Measurements from ENCODE around the gene GLIS2.

Gene GLIS2

GRCh38 chr16:4298761-4299522 is 16.9 kb upstream of the GLIS2 start:
- no peak overlapping the region for H3K4ac ChIP-seq (ENCODE audit: low read depth, low read length)
- H3K56ac ChIP-seq (ENCODE audit: low read length), result peak overlapping the region; percentile 74
- H2BK5ac ChIP-seq (ENCODE audit: low read length), result peak overlapping the region; percentile 77
- H3K79me2 ChIP-seq (ENCODE audit: control insufficient read depth, insufficient read depth, low read length), result no peaks in the 10 kb centered on the region
- no peak overlapping the region for H3K4me2 ChIP-seq (ENCODE audit: low read length)
- peaks cover 7% of the 10 kb centered on the region for H3K4me1 ChIP-seq (ENCODE audit: control insufficient read depth, low read depth, low read length)
- no peak overlapping the region for H2AK5ac ChIP-seq (ENCODE audit: low read length)
- no peak overlapping the region for H2BK15ac ChIP-seq (replicated peaks; ENCODE audit: low read depth)
- H3K79me1 ChIP-seq (ENCODE audit: low read length), result no peaks in the 10 kb centered on the region
- no peaks in the 10 kb centered on the region for H3K27me3 ChIP-seq (ENCODE audit: insufficient read depth, low read length, poor library complexity)
- H3K23ac ChIP-seq (ENCODE audit: low read length), result no peak overlapping the region
- peak; percentile 97 for DNase-seq
- H3K9ac ChIP-seq (ENCODE audit: low read length), result peak overlapping the region; percentile 58
- no CpG with 5 or more reads among the region's 15 CpGs for WGBS (ENCODE audit: extremely low coverage, insufficient coverage, low lambda C conversion rate)
- no peak overlapping the region for H2BK120ac ChIP-seq (ENCODE audit: low read depth, low read length)
- no peak overlapping the region for H4K5ac ChIP-seq (ENCODE audit: low read length)
- no peak overlapping the region for H3K18ac ChIP-seq (ENCODE audit: low read length)
- H3K36me3 ChIP-seq (ENCODE audit: control insufficient read depth, insufficient read depth, low read length), result no peaks in the 10 kb centered on the region
- peak overlapping the region; percentile 87 for H3K27ac ChIP-seq (ENCODE audit: low read depth, low read length)
- no peak overlapping the region for H4K8ac ChIP-seq (ENCODE audit: low read depth, low read length)
- H3K4me3 ChIP-seq (ENCODE audit: low read length), result no peak overlapping the region

GRCh38 chr16:4301177-4301576 is 14.7 kb upstream of the GLIS2 start:
- H2BK15ac ChIP-seq (replicated peaks; ENCODE audit: low read depth), result no peak overlapping the region
- H3K9ac ChIP-seq (ENCODE audit: low read length), result no peak overlapping the region
- H3K27ac ChIP-seq (ENCODE audit: low read depth, low read length), result no peak overlapping the region
- no peaks in the 10 kb centered on the region for H3K27me3 ChIP-seq (ENCODE audit: insufficient read depth, low read length, poor library complexity)
- H3K4me1 ChIP-seq (ENCODE audit: control insufficient read depth, low read depth, low read length), result peaks cover 2% of the 10 kb centered on the region
- no peak overlapping the region for H3K56ac ChIP-seq (ENCODE audit: low read length)
- H2BK5ac ChIP-seq (ENCODE audit: low read length), result no peak overlapping the region
- DNase-seq, result no peak
- H3K4me2 ChIP-seq (ENCODE audit: low read length), result no peak overlapping the region
- no peak overlapping the region for H2BK120ac ChIP-seq (ENCODE audit: low read depth, low read length)
- no peak overlapping the region for H3K23ac ChIP-seq (ENCODE audit: low read length)
- no peak overlapping the region for H3K4me3 ChIP-seq (ENCODE audit: low read length)
- H3K79me2 ChIP-seq (ENCODE audit: control insufficient read depth, insufficient read depth, low read length), result no peaks in the 10 kb centered on the region
- H3K4ac ChIP-seq (ENCODE audit: low read depth, low read length), result no peak overlapping the region
- H3K36me3 ChIP-seq (ENCODE audit: control insufficient read depth, insufficient read depth, low read length), result no peaks in the 10 kb centered on the region
- H4K8ac ChIP-seq (ENCODE audit: low read depth, low read length), result no peak overlapping the region
- no CpG with 5 or more reads among the region's 4 CpGs for WGBS (ENCODE audit: extremely low coverage, insufficient coverage, low lambda C conversion rate)
- H2AK5ac ChIP-seq (ENCODE audit: low read length), result no peak overlapping the region
- no peak overlapping the region for H4K5ac ChIP-seq (ENCODE audit: low read length)
- no peak overlapping the region for H3K18ac ChIP-seq (ENCODE audit: low read length)
- no peaks in the 10 kb centered on the region for H3K79me1 ChIP-seq (ENCODE audit: low read length)

- no peaks in the 10 kb centered on the region for H3K27me3 ChIP-seq (ENCODE audit: insufficient read depth, low read length, poor library complexity)
- H3K36me3 ChIP-seq (ENCODE audit: control insufficient read depth, insufficient read depth, low read length), result no peaks in the 10 kb centered on the region
- peaks cover 4% of the 10 kb centered on the region for H3K79me2 ChIP-seq (ENCODE audit: control insufficient read depth, insufficient read depth, low read length)
- no peak overlapping the region for H4K8ac ChIP-seq (ENCODE audit: low read depth, low read length)
- H3K23ac ChIP-seq (ENCODE audit: low read length), result no peak overlapping the region
- no peak overlapping the region for H3K4me3 ChIP-seq (ENCODE audit: low read length)
- no peak overlapping the region for H4K5ac ChIP-seq (ENCODE audit: low read length)
- no peak overlapping the region for H3K18ac ChIP-seq (ENCODE audit: low read length)
- no peak overlapping the region for H3K4me2 ChIP-seq (ENCODE audit: low read length)
- H3K56ac ChIP-seq (ENCODE audit: low read length), result no peak overlapping the region
- no peak overlapping the region for H3K4ac ChIP-seq (ENCODE audit: low read depth, low read length)
- H3K27ac ChIP-seq (ENCODE audit: low read depth, low read length), result no peak overlapping the region
- H2BK15ac ChIP-seq (replicated peaks; ENCODE audit: low read depth), result no peak overlapping the region
- no CpG with 5 or more reads among the region's 6 CpGs for WGBS (ENCODE audit: extremely low coverage, insufficient coverage, low lambda C conversion rate)
- peaks cover 8% of the 10 kb centered on the region for H3K4me1 ChIP-seq (ENCODE audit: control insufficient read depth, low read depth, low read length)
- no peak for DNase-seq
- H3K9ac ChIP-seq (ENCODE audit: low read length), result no peak overlapping the region
- no peak overlapping the region for H2BK120ac ChIP-seq (ENCODE audit: low read depth, low read length)
- H2AK5ac ChIP-seq (ENCODE audit: low read length), result no peak overlapping the region
- no peak overlapping the region for H2BK5ac ChIP-seq (ENCODE audit: low read length)
- H3K79me1 ChIP-seq (ENCODE audit: low read length), result peaks cover 6% of the 10 kb centered on the region
These were observed 13.9 kb upstream of the GLIS2 start for GRCh38 chr16:4301968-4302367.

- Histone ChIP-seq H3K27me3 (ENCODE audit: insufficient read depth, low read length, poor library complexity) (no peaks in the 10 kb centered on the region), H2BK15ac (replicated peaks; ENCODE audit: low read depth) (no peak overlapping the region), H4K8ac (ENCODE audit: low read depth, low read length) (no peak overlapping the region), H3K4me2 (ENCODE audit: low read length) (no peak overlapping the region), H3K36me3 (ENCODE audit: control insufficient read depth, insufficient read depth, low read length) (no peaks in the 10 kb centered on the region), H2BK5ac (ENCODE audit: low read length) (no peak overlapping the region), H3K4ac (ENCODE audit: low read depth, low read length) (no peak overlapping the region), H3K27ac (ENCODE audit: low read depth, low read length) (no peak overlapping the region), H3K79me1 (ENCODE audit: low read length) (peaks cover 6% of the 10 kb centered on the region), H4K5ac (ENCODE audit: low read length) (no peak overlapping the region), H2AK5ac (ENCODE audit: low read length) (no peak overlapping the region), H3K9ac (ENCODE audit: low read length) (no peak overlapping the region), H2BK120ac (ENCODE audit: low read depth, low read length) (no peak overlapping the region), H3K4me3 (ENCODE audit: low read length) (no peak overlapping the region), H3K18ac (ENCODE audit: low read length) (no peak overlapping the region), H3K23ac (ENCODE audit: low read length) (no peak overlapping the region), H3K4me1 (ENCODE audit: control insufficient read depth, low read depth, low read length) (peaks cover 8% of the 10 kb centered on the region), H3K79me2 (ENCODE audit: control insufficient read depth, insufficient read depth, low read length) (peaks cover 4% of the 10 kb centered on the region), H3K56ac (ENCODE audit: low read length) (no peak overlapping the region)
- no CpG with 5 or more reads among the region's 13 CpGs for whole genome bisulfite sequencing (ENCODE audit: extremely low coverage, insufficient coverage, low lambda C conversion rate)
- no peak for DNase-seq
These were observed 11.9 kb upstream of the GLIS2 start for GRCh38 chr16:4303973-4304372.

GRCh38 chr16:4306470-4307214 is 9.2 kb upstream of the GLIS2 start:
- Histone ChIP-seq H3K56ac (ENCODE audit: low read length) (peak overlapping the region; percentile 74), H3K36me3 (ENCODE audit: control insufficient read depth, insufficient read depth, low read length) (no peaks in the 10 kb centered on the region), H2BK5ac (ENCODE audit: low read length) (peak overlapping the region; percentile 46), H3K79me1 (ENCODE audit: low read length) (peaks cover 6% of the 10 kb centered on the region), H2AK5ac (ENCODE audit: low read length) (peak overlapping the region; percentile 52), H3K4me3 (ENCODE audit: low read length) (peak overlapping the region; percentile 20), H4K5ac (ENCODE audit: low read length) (peak overlapping the region; percentile 62), H3K79me2 (ENCODE audit: control insufficient read depth, insufficient read depth, low read length) (peaks cover 4% of the 10 kb centered on the region), H3K4ac (ENCODE audit: low read depth, low read length) (no peak overlapping the region), H3K18ac (ENCODE audit: low read length) (peak overlapping the region; percentile 18), H3K9ac (ENCODE audit: low read length) (peak overlapping the region; percentile 88), H4K8ac (ENCODE audit: low read depth, low read length) (no peak overlapping the region), H3K27ac (ENCODE audit: low read depth, low read length) (peak overlapping the region; percentile 14), H3K4me2 (ENCODE audit: low read length) (peak overlapping the region; percentile 83), H3K4me1 (ENCODE audit: control insufficient read depth, low read depth, low read length) (peaks cover 9% of the 10 kb centered on the region), H3K27me3 (ENCODE audit: insufficient read depth, low read length, poor library complexity) (no peaks in the 10 kb centered on the region), H3K23ac (ENCODE audit: low read length) (peak overlapping the region; percentile 57), H2BK120ac (ENCODE audit: low read depth, low read length) (no peak overlapping the region), H2BK15ac (replicated peaks; ENCODE audit: low read depth) (no peak overlapping the region)
- WGBS (ENCODE audit: extremely low coverage, insufficient coverage, low lambda C conversion rate), result no CpG with 5 or more reads among the region's 16 CpGs
- DNase-seq, result no peak

All from mesendoderm (in vitro differentiated cells).